Mammary epithelial cell (primary cell): ENCODE data around the gene MCAT.

Experiments
- EZH2 ChIP-seq: IDR thresholded peaks from 2 replicates; pipeline ENCODE4 v1.6.1; 2012; ENCODE audit warnings: low read length, inconsistent platforms, borderline replicate concordance
- TF ChIP-seq, protein P1 (sequence below), 2 donors: IDR thresholded peaks in 1 of 2; conservative IDR thresholded peaks in 1 of 2; 2 replicates each; pipeline ENCODE4 v1.5.1; 2011 to 2012; ENCODE audit warnings: inconsistent platforms in 2 of 2, low read length in 2 of 2, mild to moderate bottlenecking in 2 of 2, control low read depth in 1 of 2, low read depth in 1 of 2; ENCODE audit not compliant: insufficient read depth in 1 of 2; ENCODE audit errors: extremely low read depth in 1 of 2

DNA sequence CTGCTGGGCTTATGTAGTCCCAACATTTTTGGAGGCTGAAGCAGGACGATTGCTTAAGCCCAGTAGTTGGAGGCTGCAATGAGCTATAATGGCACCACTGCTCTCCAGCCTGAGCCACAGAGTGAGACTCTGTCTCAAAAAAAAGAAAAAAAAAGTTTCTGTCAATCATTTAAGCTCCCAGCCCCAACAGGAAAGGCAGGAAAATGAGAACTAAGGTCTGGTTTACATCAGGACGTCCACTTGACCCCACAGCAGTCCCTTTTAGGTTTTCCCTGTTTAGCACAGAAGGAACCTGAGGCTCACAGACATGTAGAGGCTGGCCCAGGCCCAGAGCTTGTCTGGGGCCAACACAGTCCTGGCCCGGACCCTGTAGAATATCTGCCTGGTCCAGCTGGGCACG is 44.8 kb downstream of the MCAT start:
- TF ChIP-seq, protein P1, sequence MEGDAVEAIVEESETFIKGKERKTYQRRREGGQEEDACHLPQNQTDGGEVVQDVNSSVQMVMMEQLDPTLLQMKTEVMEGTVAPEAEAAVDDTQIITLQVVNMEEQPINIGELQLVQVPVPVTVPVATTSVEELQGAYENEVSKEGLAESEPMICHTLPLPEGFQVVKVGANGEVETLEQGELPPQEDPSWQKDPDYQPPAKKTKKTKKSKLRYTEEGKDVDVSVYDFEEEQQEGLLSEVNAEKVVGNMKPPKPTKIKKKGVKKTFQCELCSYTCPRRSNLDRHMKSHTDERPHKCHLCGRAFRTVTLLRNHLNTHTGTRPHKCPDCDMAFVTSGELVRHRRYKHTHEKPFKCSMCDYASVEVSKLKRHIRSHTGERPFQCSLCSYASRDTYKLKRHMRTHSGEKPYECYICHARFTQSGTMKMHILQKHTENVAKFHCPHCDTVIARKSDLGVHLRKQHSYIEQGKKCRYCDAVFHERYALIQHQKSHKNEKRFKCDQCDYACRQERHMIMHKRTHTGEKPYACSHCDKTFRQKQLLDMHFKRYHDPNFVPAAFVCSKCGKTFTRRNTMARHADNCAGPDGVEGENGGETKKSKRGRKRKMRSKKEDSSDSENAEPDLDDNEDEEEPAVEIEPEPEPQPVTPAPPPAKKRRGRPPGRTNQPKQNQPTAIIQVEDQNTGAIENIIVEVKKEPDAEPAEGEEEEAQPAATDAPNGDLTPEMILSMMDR (conservative IDR thresholded peaks at IDR 0.05 in 1 of 2, IDR thresholded peaks at IDR 0.05 in 1 of 2; ENCODE audit: extremely low read depth in 1 of 2, insufficient read depth in 1 of 2, low read depth in 1 of 2, low read length in 2 of 2) = no peak
- no peak for TF ChIP-seq EZH2
